ENCODE measurements around the gene SLIT1.

Gene SLIT1

GRCh38 chr10:97047083-97047736, 138.5 kb downstream of the SLIT1 start:
- H3K9me3 ChIP-seq (ENCODE audit: control insufficient read depth, low read length): no peaks in the 10 kb centered on the region

DNA sequence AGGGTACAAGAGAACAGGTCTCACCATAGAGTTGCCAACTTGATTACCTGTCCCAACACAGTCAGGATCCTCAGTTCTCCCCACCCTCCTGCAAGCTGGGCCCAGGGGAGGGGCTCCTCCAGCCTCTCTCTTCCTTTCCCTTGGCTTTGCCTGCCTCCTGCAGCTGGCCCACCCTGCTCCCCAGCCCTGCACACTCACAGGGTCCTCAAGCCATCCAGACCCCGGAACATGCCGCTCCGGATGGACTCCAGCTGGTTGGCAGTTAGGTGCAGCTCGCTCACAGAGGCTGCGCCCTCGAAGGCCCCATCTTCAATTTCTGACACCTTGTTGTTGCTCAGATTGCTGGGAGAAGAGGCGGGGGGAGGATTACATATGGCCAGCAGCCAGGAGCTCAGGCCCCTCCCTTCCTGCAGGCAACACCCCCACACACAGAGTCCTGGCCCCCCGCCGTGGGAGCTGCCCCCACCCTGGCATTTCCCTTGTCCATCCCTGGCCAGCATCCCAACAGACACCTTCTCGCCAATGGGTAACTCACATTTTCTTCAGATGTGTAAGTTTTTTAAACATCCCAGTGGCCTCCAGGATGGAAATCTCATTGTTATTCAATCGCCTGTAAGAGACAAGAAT, 139.2 kb downstream of the SLIT1 start:
- H3K9me3 ChIP-seq (ENCODE audit: control insufficient read depth, low read length): no peaks in the 10 kb centered on the region
- TF ChIP-seq CTCF (IDR thresholded peaks at IDR 0.05): no peak
- no peaks in the 10 kb centered on the region for H3K4me1 ChIP-seq
- no peaks in the 10 kb centered on the region for H3K79me2 ChIP-seq
- no peak overlapping the region for H2AFZ ChIP-seq
- no peak overlapping the region for H3K9ac ChIP-seq
- no peaks in the 10 kb centered on the region for H3K27me3 ChIP-seq (ENCODE audit: control insufficient read depth, insufficient read depth, low read length)
- no peaks in the 10 kb centered on the region for H3K36me3 ChIP-seq (ENCODE audit: control insufficient read depth, insufficient read depth, low read length)
- no peak overlapping the region for H3K27ac ChIP-seq
- H3K4me3 ChIP-seq (ENCODE audit: low read depth, low read length): no peak overlapping the region
- no peak overlapping the region for H3K4me2 ChIP-seq (ENCODE audit: low read length)

More at GRCh38 chr10:97047083-97047736, 138.5 kb downstream of the SLIT1 start:
- H3K4me1 ChIP-seq: no peaks in the 10 kb centered on the region
- no peak overlapping the region for H3K4me2 ChIP-seq (ENCODE audit: low read length)
- no peak overlapping the region for H3K27ac ChIP-seq
- H3K4me3 ChIP-seq (ENCODE audit: low read depth, low read length): no peak overlapping the region
- no peak overlapping the region for H2AFZ ChIP-seq
- no peaks in the 10 kb centered on the region for H3K79me2 ChIP-seq
- H3K27me3 ChIP-seq (ENCODE audit: control insufficient read depth, insufficient read depth, low read length): no peaks in the 10 kb centered on the region
- H3K9ac ChIP-seq: no peak overlapping the region
- TF ChIP-seq CTCF (IDR thresholded peaks at IDR 0.05): no peak
- H3K36me3 ChIP-seq (ENCODE audit: control insufficient read depth, insufficient read depth, low read length): no peaks in the 10 kb centered on the region

DNA sequence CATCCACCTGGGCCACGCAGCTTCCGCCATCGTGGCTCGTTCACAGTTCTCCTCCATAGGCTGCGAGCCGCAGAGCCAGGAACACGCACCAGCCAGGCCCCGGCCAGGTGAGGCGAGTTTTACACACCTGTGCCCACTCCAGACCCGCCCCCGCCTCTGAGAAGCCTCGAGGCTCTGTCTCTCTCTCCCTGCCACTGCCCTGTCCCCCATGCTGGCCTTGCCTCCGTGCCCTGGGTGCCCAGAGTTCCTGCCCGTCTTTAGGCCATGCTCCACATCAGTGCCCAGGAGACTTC, 142.2 kb downstream of the SLIT1 start:
- H3K9me3 ChIP-seq (ENCODE audit: control insufficient read depth, low read length): no peaks in the 10 kb centered on the region
- H3K27ac ChIP-seq: no peak overlapping the region
- no peak overlapping the region for H2AFZ ChIP-seq
- H3K4me1 ChIP-seq: no peaks in the 10 kb centered on the region
- no peak overlapping the region for H3K4me3 ChIP-seq (ENCODE audit: low read depth, low read length)
- no peak for TF ChIP-seq CTCF (IDR thresholded peaks at IDR 0.05)
- H3K4me2 ChIP-seq (ENCODE audit: low read length): no peak overlapping the region
- H3K79me2 ChIP-seq: no peaks in the 10 kb centered on the region
- no peak overlapping the region for H3K9ac ChIP-seq
- H3K36me3 ChIP-seq (ENCODE audit: control insufficient read depth, insufficient read depth, low read length): no peaks in the 10 kb centered on the region
- H3K27me3 ChIP-seq (ENCODE audit: control insufficient read depth, insufficient read depth, low read length): no peaks in the 10 kb centered on the region

DNA sequence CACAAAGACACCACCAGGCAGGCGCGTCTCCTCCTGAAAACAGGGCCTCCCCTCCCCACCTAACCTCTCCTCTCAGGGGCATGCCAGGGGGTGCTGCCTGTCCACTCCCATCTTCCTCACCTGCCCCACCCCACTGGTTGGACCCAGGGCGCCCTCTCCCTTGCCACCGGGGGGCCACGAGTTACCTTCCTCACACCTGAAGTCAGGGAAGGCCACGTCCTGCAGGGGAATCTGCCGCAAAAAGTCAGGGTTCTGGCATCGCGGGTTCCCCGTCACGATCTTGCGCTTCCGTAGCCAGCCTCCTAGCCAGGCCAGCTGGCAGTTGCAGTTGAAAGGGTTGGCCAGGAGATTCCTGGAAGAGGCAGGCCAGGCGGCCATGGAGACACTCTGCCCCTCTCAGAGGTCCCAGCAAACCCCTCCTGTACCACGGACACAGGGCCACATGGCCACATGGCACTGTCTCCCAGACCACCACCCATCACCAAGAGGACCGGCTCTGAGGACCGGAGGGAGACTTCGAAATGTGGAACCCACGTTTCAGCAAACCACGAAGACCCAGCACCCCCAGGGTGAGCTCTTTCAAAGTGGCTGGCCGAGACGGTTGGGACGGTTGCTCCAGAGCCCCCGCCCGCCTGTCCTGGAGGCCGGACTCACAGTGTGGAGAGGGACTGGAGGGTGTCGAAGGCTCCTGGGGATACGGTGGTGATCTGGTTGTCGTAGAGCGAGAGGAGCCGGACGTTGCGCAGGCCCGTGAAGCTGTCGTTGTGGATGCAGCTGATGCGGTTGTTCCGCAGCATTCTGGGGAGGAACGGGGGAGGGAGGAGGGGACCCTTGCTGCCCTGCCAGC, 142.8 kb downstream of the SLIT1 start:
- H2AFZ ChIP-seq: no peak overlapping the region
- H3K36me3 ChIP-seq (ENCODE audit: control insufficient read depth, insufficient read depth, low read length): no peaks in the 10 kb centered on the region
- no peaks in the 10 kb centered on the region for H3K79me2 ChIP-seq
- no peak for TF ChIP-seq CTCF (IDR thresholded peaks at IDR 0.05)
- H3K27ac ChIP-seq: no peak overlapping the region
- H3K4me2 ChIP-seq (ENCODE audit: low read length): no peak overlapping the region
- H3K4me3 ChIP-seq (ENCODE audit: low read depth, low read length): no peak overlapping the region
- no peaks in the 10 kb centered on the region for H3K4me1 ChIP-seq
- no peaks in the 10 kb centered on the region for H3K9me3 ChIP-seq (ENCODE audit: control insufficient read depth, low read length)
- no peak overlapping the region for H3K9ac ChIP-seq
- H3K27me3 ChIP-seq (ENCODE audit: control insufficient read depth, insufficient read depth, low read length): no peaks in the 10 kb centered on the region
